Activated CD8-positive, alpha-beta T cell treated with anti-CD3 and anti-CD28 coated beads, Interleukin-2, amount 10 ng/mL, durations not matched to agents 7 days and 5 days (primary cell): ENCODE measurements around the gene DMRT1. TPM values are rescaled to one million over a fixed set of nuclear protein-coding genes. Genes with fewer than 3 reads are reported as not detected.

Source experiments
- ATAC-seq: fragments of 150-1000 bp; cut with Tn5 transposase; one replicate; pipeline ENCODE4 v1.10.0; 2021; ENCODE audit warnings: moderate library complexity
- CTCF ChIA-PET: fragments of 350-600 bp; sonication (Branson Sonifier 250); formaldehyde crosslinking; loops from one replicate; lab custom pipeline; 2021; ENCODE audit warnings: antibody characterized with exemption; lab: Charles Lee
- POLR2A ChIA-PET: fragments of 350-600 bp; sonication (Branson Sonifier 250); formaldehyde crosslinking; loops from one replicate; lab custom pipeline; 2021; ENCODE audit warnings: antibody characterized with exemption; lab: Charles Lee
- DNase-seq: peaks from one replicate; pipeline ENCODE4 v3.0.0-alpha.2; 2020
- H3K27ac Mint-ChIP-seq: one replicate; pipeline ENCODE4 v1.8.0; 2021; ENCODE audit warnings: mild to moderate bottlenecking, mixed read lengths
- H3K27me3 Mint-ChIP-seq: one replicate; pipeline ENCODE4 v1.8.0; 2021; ENCODE audit warnings: low read depth, mixed read lengths
- H3K36me3 Mint-ChIP-seq: one replicate; pipeline ENCODE4 v1.8.0; 2021; ENCODE audit warnings: low read depth, mixed read lengths
- H3K4me1 Mint-ChIP-seq: one replicate; pipeline ENCODE4 v1.8.0; 2021; ENCODE audit warnings: low read depth, mixed read lengths
- H3K4me3 Mint-ChIP-seq: one replicate; pipeline ENCODE4 v1.8.0; 2021; ENCODE audit warnings: mild to moderate bottlenecking, mixed read lengths
- H3K9me3 Mint-ChIP-seq: one replicate; pipeline ENCODE4 v1.8.0; 2022; ENCODE audit warnings: mixed read lengths; ENCODE audit not compliant: insufficient read depth
- total RNA-seq, 2 experiments: library from RNA; stranded (reverse); gene quantifications; one replicate each; pipeline ENCODE4 v1.2.3, GENCODE V29; 2021

Gene DMRT1
- total RNA-seq, 2 experiments from 2014 or later: not detected

GRCh38 chr9:974996-975739, 133.7 kb downstream of the DMRT1 start:
- H3K36me3 Mint-ChIP-seq: peaks cover 16% of the 10 kb centered on the region
- ChIA-PET CTCF (no interaction called here), POLR2A (no interaction called here)
- H3K4me3 Mint-ChIP-seq: no peak overlapping the region
- H3K27me3 Mint-ChIP-seq: peaks cover 76% of the 10 kb centered on the region
- H3K9me3 Mint-ChIP-seq: no peaks in the 10 kb centered on the region
- H3K4me1 Mint-ChIP-seq: peaks cover 8% of the 10 kb centered on the region
- ATAC-seq (no peak), DNase-seq (no peak)
- no peak overlapping the region for H3K27ac Mint-ChIP-seq

GRCh38 chr9:975740-976257, 134.3 kb downstream of the DMRT1 start:
- peak overlapping the region; percentile 40 for H3K4me3 Mint-ChIP-seq
- peaks cover 13% of the 10 kb centered on the region for H3K36me3 Mint-ChIP-seq
- ChIA-PET POLR2A (no interaction called here), CTCF (no interaction called here)
- DNase-seq (no peak), ATAC-seq (no peak)
- H3K4me1 Mint-ChIP-seq: peaks cover 6% of the 10 kb centered on the region
- no peaks in the 10 kb centered on the region for H3K9me3 Mint-ChIP-seq
- H3K27me3 Mint-ChIP-seq: peaks cover 75% of the 10 kb centered on the region
- H3K27ac Mint-ChIP-seq: peak overlapping the region; percentile 61

- peak within 1 kb of the TSS; percentile 40 for H3K4me3 Mint-ChIP-seq
- no peaks in the 10 kb centered on the region for H3K9me3 Mint-ChIP-seq
- ChIA-PET CTCF (interaction anchor here (1.3 kb wide), 1 partner anchor 11 kb away, joined by 3 read pairs; no protein-coding TSS in a partner anchor), POLR2A (no interaction called here)
- H3K27me3 Mint-ChIP-seq: peaks cover 75% of the 10 kb centered on the region
- ATAC-seq: no peak
- peak within 1 kb of the TSS; percentile 61 for H3K27ac Mint-ChIP-seq
- no peak for DNase-seq
- H3K36me3 Mint-ChIP-seq: peaks cover 13% of the 10 kb centered on the region
- H3K4me1 Mint-ChIP-seq: peaks cover 6% of the 10 kb centered on the region
These were observed 134.9 kb downstream of the DMRT1 start, which contains the start of gene DMRT3 for GRCh38 chr9:976258-976942. Gene DMRT3 (plus strand): TSS chr9:976655. CDS start chr9:977002, 347 bp downstream.

GRCh38 chr9:976943-977837, 135.7 kb downstream of the DMRT1 start:
- no peaks in the 10 kb centered on the region for H3K9me3 Mint-ChIP-seq
- DNase-seq: no peak
- peaks cover 13% of the 10 kb centered on the region for H3K36me3 Mint-ChIP-seq
- ChIA-PET POLR2A (interaction anchor here (0.6 kb wide), 1 partner anchor 60 kb away, joined by 4 read pairs; no protein-coding TSS in a partner anchor), CTCF (interaction anchor here (1.2 to 1.3 kb wide), 2 partner anchors 12 to 28 kb away, joined by 3 to 5 read pairs; no protein-coding TSS in a partner anchor)
- H3K4me3 Mint-ChIP-seq: no peak overlapping the region
- peaks cover 81% of the 10 kb centered on the region for H3K27me3 Mint-ChIP-seq
- ATAC-seq: no peak
- no peak overlapping the region for H3K27ac Mint-ChIP-seq
- peaks cover 6% of the 10 kb centered on the region for H3K4me1 Mint-ChIP-seq

- no peaks in the 10 kb centered on the region for H3K9me3 Mint-ChIP-seq
- peaks cover 12% of the 10 kb centered on the region for H3K36me3 Mint-ChIP-seq
- H3K27me3 Mint-ChIP-seq: peaks cover 85% of the 10 kb centered on the region
- no peak overlapping the region for H3K27ac Mint-ChIP-seq
- peaks cover 4% of the 10 kb centered on the region for H3K4me1 Mint-ChIP-seq
- POLR2A ChIA-PET: interaction anchor here (0.6 kb wide), 1 partner anchor 59 kb away, joined by 4 read pairs; no protein-coding TSS in a partner anchor
- ATAC-seq: no peak
- CTCF ChIA-PET: interaction anchor here (0.7 to 2.1 kb wide), 6 partner anchors 10 to 85 kb away, joined by 3 to 7 read pairs (median 4); no protein-coding TSS in a partner anchor
- DNase-seq: no peak
- no peak overlapping the region for H3K4me3 Mint-ChIP-seq
These were observed 136.6 kb downstream of the DMRT1 start for GRCh38 chr9:977838-978830.

- no peak for DNase-seq
- POLR2A ChIA-PET: no interaction called here
- no peak overlapping the region for H3K27ac Mint-ChIP-seq
- no peaks in the 10 kb centered on the region for H3K4me1 Mint-ChIP-seq
- CTCF ChIA-PET: interaction anchor here (0.7 to 2.1 kb wide), 5 partner anchors 8 to 87 kb away, joined by 3 to 7 read pairs (median 4); no protein-coding TSS in a partner anchor
- peaks cover 75% of the 10 kb centered on the region for H3K27me3 Mint-ChIP-seq
- no peak overlapping the region for H3K4me3 Mint-ChIP-seq
- no peak for ATAC-seq
- H3K9me3 Mint-ChIP-seq: no peaks in the 10 kb centered on the region
- peaks cover 6% of the 10 kb centered on the region for H3K36me3 Mint-ChIP-seq
These were observed 138.5 kb downstream of the DMRT1 start for GRCh38 chr9:979983-980382.

GRCh38 chr9:980640-981039, 139.1 kb downstream of the DMRT1 start:
- Mint-ChIP-seq H3K27ac (no peak overlapping the region), H3K27me3 (peaks cover 69% of the 10 kb centered on the region), H3K36me3 (peaks cover 4% of the 10 kb centered on the region), H3K4me1 (no peaks in the 10 kb centered on the region), H3K9me3 (no peaks in the 10 kb centered on the region), H3K4me3 (no peak overlapping the region)
- ChIA-PET POLR2A (no interaction called here), CTCF (interaction anchor here (0.7 to 1.2 kb wide), 2 partner anchors 9 to 24 kb away, joined by 3 to 4 read pairs; no protein-coding TSS in a partner anchor)
- ATAC-seq: no peak
- no peak for DNase-seq

GRCh38 chr9:981491-981898, 140.0 kb downstream of the DMRT1 start:
- CTCF ChIA-PET: interaction anchor here (1.2 kb wide), 1 partner anchor 23 kb away, joined by 4 read pairs; no protein-coding TSS in a partner anchor
- no peaks in the 10 kb centered on the region for H3K4me1 Mint-ChIP-seq
- H3K4me3 Mint-ChIP-seq: no peak overlapping the region
- DNase-seq: no peak
- no peak for ATAC-seq
- peaks cover 66% of the 10 kb centered on the region for H3K27me3 Mint-ChIP-seq
- POLR2A ChIA-PET: no interaction called here
- H3K27ac Mint-ChIP-seq: no peak overlapping the region
- no peaks in the 10 kb centered on the region for H3K9me3 Mint-ChIP-seq
- H3K36me3 Mint-ChIP-seq: no peaks in the 10 kb centered on the region

- Mint-ChIP-seq H3K4me3 (no peak overlapping the region), H3K4me1 (no peaks in the 10 kb centered on the region), H3K27me3 (peaks cover 69% of the 10 kb centered on the region), H3K9me3 (no peaks in the 10 kb centered on the region), H3K36me3 (no peaks in the 10 kb centered on the region), H3K27ac (no peak overlapping the region)
- no peak for DNase-seq
- POLR2A ChIA-PET: no interaction called here
- CTCF ChIA-PET: interaction anchor here (0.9 kb wide), 1 partner anchor 27 kb away, joined by 3 read pairs; no protein-coding TSS in a partner anchor
- no peak for ATAC-seq
These were observed 141.1 kb downstream of the DMRT1 start for GRCh38 chr9:982394-983230.
